Breast epithelium (tissue), 3 donors: ENCODE data around the gene ZNF23.

Source experiments
- CTCF ChIP-seq, 3 donors: fragments of 450-650 bp; IDR thresholded peaks; one replicate each; pipeline ENCODE4 v1.5.1; 2016 to 2017; ENCODE audit warnings: antibody characterized with exemption in 3 of 3, mild to moderate bottlenecking in 3 of 3, moderate library complexity in 3 of 3
- POLR2A ChIP-seq: fragments of 450-650 bp; IDR thresholded peaks from one replicate; pipeline ENCODE4 v1.6.1; 2016; ENCODE audit warnings: antibody characterized with exemption, mild to moderate bottlenecking, moderate library complexity

- no peak for TF ChIP-seq CTCF (IDR thresholded peaks at IDR 0.05)
- TF ChIP-seq POLR2A, result no peak
Observed at GRCh38 chr16:71432906-71433305, 29.1 kb downstream of the ZNF23 start.
